Astrocyte of the spinal cord (primary cell): ENCODE results near the gene HCRT.

Experiments used
- DNase-seq: peaks from one replicate; pipeline ENCODE4 v3.0.0; 2011; ENCODE audit warnings: low read depth, low spot score
- H3K4me3 ChIP-seq: 2 replicates; pipeline ENCODE4 v1.5.1; 2011; ENCODE audit warnings: low read depth, mild to moderate bottlenecking, low read length, moderate library complexity
- in situ Hi-C: cut with HindIII; loops from 2 replicates; pipeline ENCODE4 v1.10.0; 2017; ENCODE audit warnings: low sequenced_read_pairs
- TF ChIP-seq, protein P1 (sequence below): IDR thresholded peaks from 2 replicates; pipeline ENCODE4 v1.5.1; 2012; ENCODE audit warnings: low read depth, mild to moderate bottlenecking, low read length, inconsistent platforms

HCRT gene

DNA sequence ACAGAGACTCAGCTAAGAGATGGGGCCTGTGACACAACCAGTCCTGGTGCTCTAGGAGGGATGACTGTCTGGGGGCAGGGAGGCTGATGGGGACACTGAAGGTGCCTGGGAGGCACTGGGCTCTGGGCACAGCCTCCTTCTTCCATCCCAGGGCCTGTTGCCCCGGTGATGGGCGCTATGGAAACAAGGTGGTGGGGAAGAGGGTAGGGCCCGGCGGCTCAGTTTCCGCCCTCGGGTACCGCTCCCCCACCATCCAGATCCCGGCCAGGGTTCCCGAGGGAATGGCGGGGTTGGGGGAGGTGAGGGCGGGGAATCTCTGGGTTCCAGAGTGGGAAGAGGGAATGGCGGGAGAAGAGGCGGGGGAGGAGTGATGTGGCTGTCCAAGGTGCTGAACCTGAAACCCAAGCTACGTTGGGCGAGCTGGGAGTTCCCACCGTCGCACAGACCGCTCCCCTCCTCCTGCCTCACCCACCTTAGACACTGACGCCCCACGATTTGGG lies 5.3 kb downstream of the HCRT start:
- in situ Hi-C loops = no loop called here

DNA sequence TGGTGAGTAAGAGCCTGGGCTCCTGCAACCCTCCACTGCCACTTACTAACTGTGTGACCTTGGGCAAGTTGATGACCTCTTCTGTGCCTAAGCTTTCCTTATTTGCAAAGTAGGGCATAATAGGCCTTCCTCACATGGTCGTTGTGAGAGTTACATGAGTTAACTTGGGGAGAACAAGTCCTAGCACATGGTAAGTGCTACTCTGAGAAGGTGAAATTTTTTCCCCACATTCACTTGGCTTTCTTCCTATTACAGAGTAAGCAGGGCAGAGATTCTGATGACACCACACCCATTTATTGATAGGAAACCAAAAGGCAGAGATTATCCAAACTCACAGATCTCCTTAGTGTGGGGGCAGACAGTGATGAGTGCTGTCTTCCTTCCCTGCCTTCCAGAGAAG lies 5.9 kb downstream of the HCRT start:
- in situ Hi-C loops = no loop called here
- TF ChIP-seq, protein P1, sequence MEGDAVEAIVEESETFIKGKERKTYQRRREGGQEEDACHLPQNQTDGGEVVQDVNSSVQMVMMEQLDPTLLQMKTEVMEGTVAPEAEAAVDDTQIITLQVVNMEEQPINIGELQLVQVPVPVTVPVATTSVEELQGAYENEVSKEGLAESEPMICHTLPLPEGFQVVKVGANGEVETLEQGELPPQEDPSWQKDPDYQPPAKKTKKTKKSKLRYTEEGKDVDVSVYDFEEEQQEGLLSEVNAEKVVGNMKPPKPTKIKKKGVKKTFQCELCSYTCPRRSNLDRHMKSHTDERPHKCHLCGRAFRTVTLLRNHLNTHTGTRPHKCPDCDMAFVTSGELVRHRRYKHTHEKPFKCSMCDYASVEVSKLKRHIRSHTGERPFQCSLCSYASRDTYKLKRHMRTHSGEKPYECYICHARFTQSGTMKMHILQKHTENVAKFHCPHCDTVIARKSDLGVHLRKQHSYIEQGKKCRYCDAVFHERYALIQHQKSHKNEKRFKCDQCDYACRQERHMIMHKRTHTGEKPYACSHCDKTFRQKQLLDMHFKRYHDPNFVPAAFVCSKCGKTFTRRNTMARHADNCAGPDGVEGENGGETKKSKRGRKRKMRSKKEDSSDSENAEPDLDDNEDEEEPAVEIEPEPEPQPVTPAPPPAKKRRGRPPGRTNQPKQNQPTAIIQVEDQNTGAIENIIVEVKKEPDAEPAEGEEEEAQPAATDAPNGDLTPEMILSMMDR = no peak
- H3K4me3 ChIP-seq = no peak overlapping the region
- no peak for DNase-seq

More for the DNA sequence above, 5.3 kb downstream of the HCRT start:
- no peak overlapping the region for H3K4me3 ChIP-seq
- TF ChIP-seq, protein P1 = no peak
- DNase-seq = peak; percentile 16

DNA sequence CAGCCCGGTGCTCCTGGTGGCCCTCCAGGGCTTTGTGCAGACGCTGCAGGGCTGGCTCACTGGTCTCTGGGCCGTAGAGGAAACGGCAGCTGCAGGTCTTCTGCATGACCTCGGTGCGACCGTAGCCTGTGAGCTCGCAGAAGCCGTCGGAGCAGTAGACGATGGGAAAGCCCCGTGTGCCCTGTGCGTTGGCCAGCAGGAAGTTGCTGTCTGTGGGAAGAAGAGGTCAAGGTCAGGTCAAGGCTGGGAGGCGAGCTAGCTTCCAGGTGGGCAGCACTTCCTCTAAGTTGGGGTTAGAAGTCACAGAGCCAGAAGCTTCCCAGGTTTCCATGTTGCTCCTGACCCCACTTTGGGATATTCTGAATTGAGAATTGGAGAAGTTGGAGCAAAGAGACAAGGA lies 6.4 kb downstream of the HCRT start:
- DNase-seq = no peak
- TF ChIP-seq, protein P1 = no peak
- no peak overlapping the region for H3K4me3 ChIP-seq
- in situ Hi-C loops = no loop called here

DNA sequence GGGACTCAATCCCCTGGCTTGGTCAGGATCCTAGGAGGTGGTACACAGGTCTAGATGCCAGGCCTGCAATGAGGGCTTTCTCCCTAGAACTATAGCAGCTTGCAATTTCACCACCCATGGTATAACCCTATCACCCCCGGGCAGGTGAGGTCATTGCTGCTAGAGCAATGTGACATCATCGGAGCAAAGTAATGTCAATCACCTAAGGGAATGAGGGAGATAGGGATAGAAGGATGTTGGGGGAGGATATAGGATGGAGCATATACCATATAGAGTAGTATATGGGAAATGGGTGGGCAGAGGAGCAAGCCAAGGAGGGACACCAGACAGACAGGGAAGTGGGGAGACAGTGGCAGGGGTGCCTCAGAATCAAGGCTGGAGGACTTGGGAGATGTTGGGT lies 7.6 kb downstream of the HCRT start:
- DNase-seq = no peak
- in situ Hi-C loops = no loop called here
- TF ChIP-seq, protein P1 = no peak
- no peak overlapping the region for H3K4me3 ChIP-seq

DNA sequence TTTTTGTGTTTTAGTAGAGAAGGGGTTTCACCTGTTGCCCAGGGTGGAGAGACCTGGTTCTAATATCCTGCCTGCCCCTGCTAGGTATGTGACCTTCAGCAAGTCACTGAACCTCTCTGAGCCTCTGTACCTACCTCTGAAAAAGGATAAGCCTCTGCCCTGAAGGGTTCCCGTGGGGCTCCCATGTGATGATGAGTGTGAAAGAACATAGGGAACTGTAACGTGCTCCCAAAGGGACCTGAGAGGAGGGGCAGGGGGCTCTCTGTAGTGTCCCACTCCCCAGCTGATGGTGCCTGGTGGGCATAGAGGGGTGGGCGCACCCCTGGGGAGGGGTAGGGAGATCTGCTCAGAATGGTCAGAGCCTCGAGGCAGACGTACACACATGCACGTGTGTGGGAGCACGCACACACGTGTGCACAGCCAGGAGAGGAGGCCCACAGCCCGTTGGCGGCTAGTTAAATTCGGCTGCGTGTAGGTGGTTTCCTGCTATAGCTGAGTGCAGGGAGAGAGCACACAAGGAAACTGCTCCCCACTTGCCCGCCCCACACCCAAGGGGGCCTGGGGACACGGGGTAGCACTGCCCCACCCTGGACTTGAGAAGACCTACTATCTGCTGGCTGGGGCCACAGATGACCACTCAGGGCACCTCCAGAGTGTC lies 11.0 kb downstream of the HCRT start:
- no peak overlapping the region for H3K4me3 ChIP-seq
- TF ChIP-seq, protein P1 = no peak
- in situ Hi-C loops = no loop called here
- DNase-seq = no peak

DNA sequence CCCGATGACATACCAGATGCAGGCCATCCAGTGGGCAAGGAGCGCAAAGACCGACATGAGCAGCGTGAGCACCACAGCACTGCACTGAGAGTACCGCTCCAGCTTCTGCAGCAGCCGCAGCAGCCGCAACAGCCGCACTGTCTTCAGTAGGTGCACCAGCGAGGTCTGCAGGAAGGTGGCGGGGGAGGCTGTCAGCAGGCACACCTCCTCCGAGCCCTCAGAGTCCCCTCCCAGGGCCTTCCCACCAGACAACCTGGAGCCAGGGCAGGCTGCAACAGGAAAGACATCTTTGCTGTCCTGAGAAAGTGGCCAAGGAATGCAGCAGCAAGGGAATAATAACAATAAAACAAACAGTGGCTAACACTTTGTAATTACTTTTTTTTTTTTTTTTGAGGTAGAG lies 13.4 kb downstream of the HCRT start:
- in situ Hi-C loops = no loop called here
- no peak for DNase-seq
- no peak overlapping the region for H3K4me3 ChIP-seq
- TF ChIP-seq, protein P1 = no peak
